Measurements from ENCODE around the gene MS4A1. TPM values are rescaled to one million over a fixed set of nuclear protein-coding genes. Genes with fewer than 3 reads are reported as not detected.

The MS4A1 gene
- total RNA-seq, result 1 to 10 TPM; 4.8 to 7.1 (median 6.7) TPM
- total RNA-seq (2013), result 946 TPM

DNA sequence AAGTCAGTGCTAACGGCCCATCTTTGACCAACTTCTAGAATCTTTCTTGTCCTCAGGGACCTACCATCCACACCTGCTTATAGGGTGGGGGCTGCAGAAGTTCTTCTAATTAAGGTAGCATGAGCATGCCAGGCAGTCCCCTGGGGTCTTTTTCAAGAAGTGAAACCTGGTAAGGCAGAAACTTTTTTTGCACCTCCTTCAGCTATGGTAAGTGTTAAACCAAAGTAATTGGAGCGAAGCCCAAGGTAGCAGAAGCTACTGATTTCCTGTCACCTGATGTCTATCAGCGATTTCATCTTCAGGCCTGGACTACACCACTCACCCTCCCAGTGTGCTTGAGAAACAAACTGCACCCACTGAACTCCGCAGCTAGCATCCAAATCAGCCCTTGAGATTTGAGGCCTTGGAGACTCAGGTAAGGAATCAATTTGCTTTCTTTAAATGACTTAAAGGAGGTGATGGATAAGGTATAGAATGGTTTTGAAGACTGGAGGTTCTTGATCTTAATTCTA, at the start of gene MS4A1:
Gene MS4A1 (plus strand): TSS at position 317 of the 512 bp plus-strand sequence. CDS start 6,528 bp downstream, outside the sequence.
- peak within 1 kb of the TSS; percentile 37 for H3K4me3 ChIP-seq (ENCODE audit: low read length)
- no peak within 1 kb of the TSS for H3K4me3 Mint-ChIP-seq
- ATAC-seq (peak; percentile 24 to 75 (median 73)), DNase-seq (peak in 1 of 2 donors; percentile 53)
- intact Hi-C loops (cut with micrococcal nuclease), result no loop called here
- TF ChIP-seq, protein P1, sequence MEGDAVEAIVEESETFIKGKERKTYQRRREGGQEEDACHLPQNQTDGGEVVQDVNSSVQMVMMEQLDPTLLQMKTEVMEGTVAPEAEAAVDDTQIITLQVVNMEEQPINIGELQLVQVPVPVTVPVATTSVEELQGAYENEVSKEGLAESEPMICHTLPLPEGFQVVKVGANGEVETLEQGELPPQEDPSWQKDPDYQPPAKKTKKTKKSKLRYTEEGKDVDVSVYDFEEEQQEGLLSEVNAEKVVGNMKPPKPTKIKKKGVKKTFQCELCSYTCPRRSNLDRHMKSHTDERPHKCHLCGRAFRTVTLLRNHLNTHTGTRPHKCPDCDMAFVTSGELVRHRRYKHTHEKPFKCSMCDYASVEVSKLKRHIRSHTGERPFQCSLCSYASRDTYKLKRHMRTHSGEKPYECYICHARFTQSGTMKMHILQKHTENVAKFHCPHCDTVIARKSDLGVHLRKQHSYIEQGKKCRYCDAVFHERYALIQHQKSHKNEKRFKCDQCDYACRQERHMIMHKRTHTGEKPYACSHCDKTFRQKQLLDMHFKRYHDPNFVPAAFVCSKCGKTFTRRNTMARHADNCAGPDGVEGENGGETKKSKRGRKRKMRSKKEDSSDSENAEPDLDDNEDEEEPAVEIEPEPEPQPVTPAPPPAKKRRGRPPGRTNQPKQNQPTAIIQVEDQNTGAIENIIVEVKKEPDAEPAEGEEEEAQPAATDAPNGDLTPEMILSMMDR (IDR thresholded peaks at IDR 0.05), result no peak
- H3K27me3 Mint-ChIP-seq (ENCODE audit: low read depth in 2 of 2), result peaks cover 0 to 12% of the 10 kb centered on the region in 2 donors
- no peaks in the 10 kb centered on the region for H3K36me3 Mint-ChIP-seq
- H3K4me1 Mint-ChIP-seq, result peaks cover 14 to 15% of the 10 kb centered on the region in 2 donors
- H3K27me3 ChIP-seq (ENCODE audit: control insufficient read depth, insufficient read depth, low read length), result no peaks in the 10 kb centered on the region
- H3K36me3 ChIP-seq (ENCODE audit: control insufficient read depth, insufficient read depth, low read length), result no peaks in the 10 kb centered on the region
- peak within 1 kb of the TSS; percentile 72 for H3K27ac ChIP-seq (ENCODE audit: low read length)
- 6% methylated on average over 3 of the region's 4 CpGs for WGBS (ENCODE audit: insufficient coverage)
- no peak within 1 kb of the TSS for H3K27ac Mint-ChIP-seq
- H3K9me3 ChIP-seq (ENCODE audit: control insufficient read depth, insufficient read depth, low read length), result no peaks in the 10 kb centered on the region
- H3K9me3 Mint-ChIP-seq, result no peaks in the 10 kb centered on the region
- H3K4me1 ChIP-seq (ENCODE audit: control insufficient read depth, insufficient read depth, low read length), result peaks cover 8% of the 10 kb centered on the region

GRCh38 chr11:60420015-60420414, 35.6 kb upstream of the MS4A1 start:
- H3K36me3 Mint-ChIP-seq, result no peaks in the 10 kb centered on the region
- H3K4me1 Mint-ChIP-seq, result no peaks in the 10 kb centered on the region
- Histone ChIP-seq H3K27me3 (ENCODE audit: control insufficient read depth, insufficient read depth, low read length) (no peaks in the 10 kb centered on the region), H3K4me3 (ENCODE audit: low read length) (no peak overlapping the region), H3K9me3 (ENCODE audit: control insufficient read depth, insufficient read depth, low read length) (no peaks in the 10 kb centered on the region), H3K27ac (ENCODE audit: low read length) (no peak overlapping the region), H3K36me3 (ENCODE audit: control insufficient read depth, insufficient read depth, low read length) (no peaks in the 10 kb centered on the region), H3K4me1 (ENCODE audit: control insufficient read depth, insufficient read depth, low read length) (no peaks in the 10 kb centered on the region)
- no peaks in the 10 kb centered on the region for H3K9me3 Mint-ChIP-seq
- no peak overlapping the region for H3K27ac Mint-ChIP-seq
- 40% methylated on average over 2 of the region's 2 CpGs for WGBS (ENCODE audit: insufficient coverage)
- DNase-seq, result no peak
- TF ChIP-seq, protein P1 (IDR thresholded peaks at IDR 0.05), result no peak
- ATAC-seq, result no peak
- no peak overlapping the region for H3K4me3 Mint-ChIP-seq
- peaks cover 13 to 20% of the 10 kb centered on the region in 2 donors for H3K27me3 Mint-ChIP-seq (ENCODE audit: low read depth in 2 of 2)
- intact Hi-C loops (cut with micrococcal nuclease), result no loop called here

- intact Hi-C loops (cut with micrococcal nuclease), result no loop called here
Measured at GRCh38 chr11:60422609-60423008, 33.0 kb upstream of the MS4A1 start.

More at GRCh38 chr11:60422609-60423008, 33.0 kb upstream of the MS4A1 start:
- Mint-ChIP-seq H3K4me1 (no peaks in the 10 kb centered on the region), H3K27me3 (ENCODE audit: low read depth in 2 of 2) (peaks cover 3 to 8% of the 10 kb centered on the region in 2 donors), H3K9me3 (no peaks in the 10 kb centered on the region), H3K36me3 (no peaks in the 10 kb centered on the region), H3K4me3 (no peak overlapping the region), H3K27ac (no peak overlapping the region)
- Histone ChIP-seq H3K27ac (ENCODE audit: low read length) (no peak overlapping the region), H3K27me3 (ENCODE audit: control insufficient read depth, insufficient read depth, low read length) (no peaks in the 10 kb centered on the region), H3K4me3 (ENCODE audit: low read length) (no peak overlapping the region), H3K4me1 (ENCODE audit: control insufficient read depth, insufficient read depth, low read length) (no peaks in the 10 kb centered on the region), H3K36me3 (ENCODE audit: control insufficient read depth, insufficient read depth, low read length) (no peaks in the 10 kb centered on the region), H3K9me3 (ENCODE audit: control insufficient read depth, insufficient read depth, low read length) (no peaks in the 10 kb centered on the region)
- 80% methylated on average over 1 of the region's 1 CpG for WGBS (ENCODE audit: insufficient coverage)
- ATAC-seq, result no peak
- no peak for DNase-seq
- TF ChIP-seq, protein P1 (IDR thresholded peaks at IDR 0.05), result no peak
